GM06990 (cell line): ENCODE data around the gene ZNF41.
A peak's percentile ranks its signal among the peaks of the same experiment; 100 is the strongest.

Experiments
- DNase-seq: peaks from one replicate; pipeline ENCODE4 v3.0.0-alpha.2; 2011; ENCODE audit not compliant: insufficient read length; ENCODE audit errors: extremely low read depth
- H3K27me3 ChIP-seq: replicated peaks from 2 replicates; pipeline ENCODE4 v1.6.0; 2011; ENCODE audit warnings: low read length; ENCODE audit not compliant: control insufficient read depth, insufficient read depth
- H3K36me3 ChIP-seq: 2 replicates; pipeline ENCODE4 v1.5.1; 2011; ENCODE audit warnings: low read length; ENCODE audit not compliant: control insufficient read depth, insufficient read depth
- H3K4me3 ChIP-seq: replicated peaks from 2 replicates; pipeline ENCODE4 v1.5.1; 2011; ENCODE audit warnings: low read depth, mild to moderate bottlenecking, control low read depth, low read length
- CTCF ChIP-seq: IDR thresholded peaks from 2 replicates; pipeline ENCODE4 v1.5.1; 2011; ENCODE audit warnings: low read length, control low read depth, mild to moderate bottlenecking, inconsistent platforms; ENCODE audit not compliant: insufficient read depth, poor library complexity, severe bottlenecking

Gene ZNF41

DNA sequence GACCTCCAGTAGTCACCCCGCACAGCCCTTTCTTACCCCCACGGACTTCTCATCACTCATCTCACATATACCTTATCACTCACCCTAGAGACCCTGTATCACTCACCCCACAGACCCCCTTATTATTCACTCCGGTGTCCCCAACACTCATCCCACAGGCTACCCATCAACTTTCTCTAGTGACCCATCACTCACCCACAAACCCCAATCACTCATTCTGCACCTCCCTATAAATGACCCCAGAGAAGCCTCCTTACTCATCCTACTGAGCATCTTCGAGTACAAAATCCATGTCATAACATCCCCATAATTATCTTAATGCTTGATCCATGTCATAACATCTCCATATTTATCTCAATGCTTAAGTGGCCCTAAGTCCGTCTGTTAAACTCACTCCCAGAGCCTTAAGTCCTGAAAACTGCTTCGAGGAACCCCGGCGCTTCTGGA lies 934 bp downstream of the ZNF41 start:
- H3K36me3 ChIP-seq, result no peaks in the 10 kb centered on the region
- no peaks in the 10 kb centered on the region for H3K27me3 ChIP-seq
- no peak for DNase-seq
- TF ChIP-seq CTCF, result no peak
- H3K4me3 ChIP-seq, result peak overlapping the region; percentile 75

DNA sequence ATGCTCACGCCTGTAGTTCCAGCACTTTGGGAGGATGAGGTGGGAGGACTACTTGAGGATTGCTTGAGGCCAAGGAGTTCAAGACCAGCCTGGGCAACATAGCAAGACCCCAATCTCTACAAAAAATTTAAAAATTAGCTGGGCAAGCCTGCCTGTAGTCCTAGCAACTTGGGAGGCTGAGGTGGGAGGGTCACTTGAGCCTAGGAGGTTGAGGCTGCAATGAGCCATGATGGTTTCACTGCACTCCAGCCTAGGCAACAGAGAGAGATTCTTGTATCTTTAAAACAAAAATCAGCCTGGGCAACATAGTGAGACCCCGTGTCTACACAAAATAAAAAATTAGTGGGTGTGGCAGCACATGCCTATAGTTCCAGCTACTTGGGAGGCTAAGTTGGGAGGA lies 1.9 kb downstream of the ZNF41 start:
- no peaks in the 10 kb centered on the region for H3K36me3 ChIP-seq
- no peak for DNase-seq
- no peak overlapping the region for H3K4me3 ChIP-seq
- no peaks in the 10 kb centered on the region for H3K27me3 ChIP-seq
- TF ChIP-seq CTCF, result no peak

DNA sequence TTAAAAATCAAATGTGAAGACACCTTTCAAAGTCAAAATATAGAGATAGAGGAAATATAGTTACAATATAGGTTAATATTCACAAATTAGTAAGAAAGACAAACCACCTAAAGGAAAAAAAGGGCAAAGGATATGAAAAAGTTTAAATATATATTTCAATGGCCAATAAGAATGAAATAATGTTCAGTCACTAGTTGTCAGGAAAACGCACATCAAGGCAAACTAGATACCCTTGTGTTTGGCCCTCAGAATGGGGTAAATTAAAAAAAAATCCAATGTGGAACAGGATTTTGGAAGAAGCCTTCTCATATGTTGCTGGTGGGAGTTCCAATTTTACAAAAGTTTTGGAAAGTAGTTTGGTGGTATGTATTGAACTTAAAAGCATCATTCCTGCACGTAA lies 2.4 kb downstream of the ZNF41 start:
- Histone ChIP-seq H3K36me3 (no peaks in the 10 kb centered on the region), H3K4me3 (no peak overlapping the region), H3K27me3 (no peaks in the 10 kb centered on the region)
- TF ChIP-seq CTCF, result no peak
- no peak for DNase-seq

GRCh38 chrX:47475476-47475875 lies 7.5 kb downstream of the ZNF41 start:
- Histone ChIP-seq H3K27me3 (no peaks in the 10 kb centered on the region), H3K36me3 (no peaks in the 10 kb centered on the region), H3K4me3 (no peak overlapping the region)
- DNase-seq, result no peak
- TF ChIP-seq CTCF, result no peak

GRCh38 chrX:47467106-47467505 lies 15.9 kb downstream of the ZNF41 start:
- H3K27me3 ChIP-seq, result no peaks in the 10 kb centered on the region

More at GRCh38 chrX:47467106-47467505, 15.9 kb downstream of the ZNF41 start:
- peaks cover 4% of the 10 kb centered on the region for H3K36me3 ChIP-seq
- no peak for DNase-seq
- no peak overlapping the region for H3K4me3 ChIP-seq
- TF ChIP-seq CTCF, result no peak
